ENCODE measurements around the gene SF3B2.
"Not testable (repeated sequence)": the region's sequence is repeated elsewhere in the genome, so short reads cannot be mapped to it uniquely, and the experiment has no call there.

Gene SF3B2

GRCh38 chr11:66051766-66052663, at the start of gene SF3B2:
Gene SF3B2 (plus strand): TSS chr11:66052364. CDS start chr11:66052385, 21 bp downstream.
- Histone ChIP-seq H3K36me3 (ENCODE audit: insufficient read depth, low read length) (peaks cover 27% of the 10 kb centered on the region), H3K9ac (ENCODE audit: low read length) (peak within 1 kb of the TSS; percentile 94)

DNA sequence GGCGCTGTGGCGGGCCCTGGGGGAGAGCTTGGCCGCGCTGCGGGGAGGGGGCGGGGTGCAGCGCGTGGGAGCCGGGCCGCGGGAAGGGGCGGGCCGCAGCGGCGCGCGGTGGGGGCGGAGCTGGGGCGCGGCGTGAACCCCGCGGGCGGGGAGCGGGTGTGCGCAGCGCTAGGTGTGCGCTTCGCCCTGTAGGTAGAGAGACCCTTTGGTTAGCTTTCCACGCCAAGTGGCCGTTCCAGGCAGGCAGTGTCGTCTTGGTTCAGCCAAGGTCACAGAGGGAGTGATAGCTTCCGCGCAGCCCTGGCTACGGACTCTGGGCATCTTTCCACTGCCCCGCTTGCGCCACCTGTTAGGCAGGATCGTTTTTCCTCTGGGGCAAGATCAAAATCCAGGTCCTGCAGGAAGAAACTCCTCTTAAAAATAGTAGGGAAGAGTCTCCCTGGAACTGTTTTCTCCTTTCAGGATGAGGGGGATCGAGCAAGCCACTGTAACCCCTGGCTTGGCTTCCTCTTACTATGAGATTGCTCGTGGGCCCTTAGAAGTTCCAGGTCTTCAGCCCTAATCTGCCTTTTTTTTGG, 49.4 kb upstream of the SF3B2 start:
- Histone ChIP-seq H3K4me3 (ENCODE audit: low read depth in 1 of 2, low read length in 2 of 2) (peak overlapping the region; percentile 98 to 100), H3K27ac (ENCODE audit: low read depth, low read length) (peak overlapping the region; percentile 93), H3K4me1 (ENCODE audit: insufficient read depth, low read length) (peaks cover 16% of the 10 kb centered on the region), H3K9me3 (ENCODE audit: low read length) (no peaks in the 10 kb centered on the region), H3K9ac (ENCODE audit: low read length) (peak overlapping the region; percentile 62), H3K27me3 (ENCODE audit: control insufficient read depth in 1 of 2, insufficient read depth in 2 of 2, low read length in 2 of 2) (no peaks in the 10 kb centered on the region), H3K36me3 (ENCODE audit: insufficient read depth, low read length) (peaks cover 43% of the 10 kb centered on the region)

More at GRCh38 chr11:66051766-66052663, at the start of gene SF3B2:
- Histone ChIP-seq H3K4me3 (ENCODE audit: low read depth in 1 of 2, low read length in 2 of 2) (peak within 1 kb of the TSS; percentile 89 to 96), H3K4me1 (ENCODE audit: insufficient read depth, low read length) (peaks cover 16% of the 10 kb centered on the region), H3K9me3 (ENCODE audit: low read length) (no peaks in the 10 kb centered on the region), H3K27ac (ENCODE audit: low read depth, low read length) (peak within 1 kb of the TSS; percentile 96), H3K27me3 (ENCODE audit: control insufficient read depth in 1 of 2, insufficient read depth in 2 of 2, low read length in 2 of 2) (peaks cover 7 to 21% of the 10 kb centered on the region in 2 donors)

DNA sequence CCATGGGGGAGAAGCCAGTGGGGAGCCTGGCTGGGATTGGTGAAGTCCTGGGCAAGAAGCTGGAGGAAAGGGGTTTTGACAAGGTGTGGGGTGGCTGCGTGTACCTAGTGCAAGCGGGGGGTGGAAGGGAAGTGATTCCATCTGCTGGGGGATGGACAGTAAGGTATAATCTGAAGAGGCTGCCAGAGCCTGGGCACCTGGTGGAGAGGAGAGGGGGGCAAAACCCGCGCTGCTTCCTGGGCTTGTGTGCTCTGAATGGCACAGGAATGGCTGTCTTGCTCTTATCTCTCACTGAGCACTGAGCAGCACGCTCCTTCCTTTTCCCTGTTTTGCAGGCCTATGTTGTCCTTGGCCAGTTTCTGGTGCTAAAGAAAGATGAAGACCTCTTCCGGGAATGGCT, 48.9 kb upstream of the SF3B2 start:
- Histone ChIP-seq H3K36me3 (ENCODE audit: insufficient read depth, low read length) (peaks cover 37% of the 10 kb centered on the region), H3K27me3 (ENCODE audit: control insufficient read depth in 1 of 2, insufficient read depth in 2 of 2, low read length in 2 of 2) (no peaks in the 10 kb centered on the region), H3K9ac (ENCODE audit: low read length) (peak overlapping the region; percentile 62), H3K9me3 (ENCODE audit: low read length) (no peaks in the 10 kb centered on the region), H3K4me1 (ENCODE audit: insufficient read depth, low read length) (peaks cover 16% of the 10 kb centered on the region), H3K27ac (ENCODE audit: low read depth, low read length) (peak overlapping the region; percentile 93), H3K4me3 (ENCODE audit: low read depth in 1 of 2, low read length in 2 of 2) (peak overlapping the region; percentile 98 to 100)

GRCh38 chr11:66004186-66004585, 48.0 kb upstream of the SF3B2 start:
- no peak overlapping the region for H3K4me3 ChIP-seq (ENCODE audit: low read depth in 1 of 2, low read length in 2 of 2)
- peaks cover 28% of the 10 kb centered on the region for H3K36me3 ChIP-seq (ENCODE audit: insufficient read depth, low read length)
- H3K4me1 ChIP-seq (ENCODE audit: insufficient read depth, low read length): peaks cover 16% of the 10 kb centered on the region
- H3K9ac ChIP-seq (ENCODE audit: low read length): no peak overlapping the region
- H3K27me3 ChIP-seq (ENCODE audit: control insufficient read depth in 1 of 2, insufficient read depth in 2 of 2, low read length in 2 of 2): no peaks in the 10 kb centered on the region
- no peaks in the 10 kb centered on the region for H3K9me3 ChIP-seq (ENCODE audit: low read length)
- no peak overlapping the region for H3K27ac ChIP-seq (ENCODE audit: low read depth, low read length)

DNA sequence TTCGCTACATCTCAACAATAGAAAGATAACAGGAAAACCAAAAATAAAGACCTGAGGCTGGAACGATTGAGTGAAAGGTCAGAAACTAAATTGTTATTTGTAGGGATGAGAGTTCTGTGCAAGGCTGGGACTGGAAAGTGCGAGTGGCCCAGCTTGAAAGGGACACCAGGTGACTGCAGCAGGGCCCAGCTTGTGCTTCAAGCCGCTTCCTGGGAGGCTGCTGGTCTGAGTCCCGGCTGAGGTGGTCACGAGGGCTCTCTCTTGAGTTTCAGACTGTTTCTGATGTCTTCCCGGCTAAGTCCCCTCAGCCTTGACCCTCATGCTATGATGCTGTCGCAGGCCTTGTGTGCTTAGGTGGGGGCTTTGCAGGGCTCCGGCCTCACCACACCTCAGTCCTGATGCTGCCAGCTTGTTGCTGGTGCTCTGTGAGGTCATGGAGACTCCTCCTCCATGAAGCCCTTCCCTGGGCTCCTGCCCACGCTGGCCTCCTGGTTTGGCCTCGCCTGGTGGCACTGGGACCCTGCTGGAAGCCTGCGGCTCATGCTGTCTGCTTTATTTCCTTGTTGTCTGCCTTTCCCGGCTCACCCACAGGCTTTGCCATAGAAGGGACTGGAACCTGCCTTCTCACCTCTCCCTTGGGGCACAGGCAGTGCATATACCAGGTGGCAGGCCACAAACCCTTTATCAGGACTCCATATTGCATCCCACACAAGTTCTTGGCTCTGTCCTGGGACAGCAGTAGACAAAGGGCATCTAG, 45.9 kb upstream of the SF3B2 start:
- peaks cover 15% of the 10 kb centered on the region for H3K36me3 ChIP-seq (ENCODE audit: insufficient read depth, low read length)
- peaks cover 8% of the 10 kb centered on the region for H3K4me1 ChIP-seq (ENCODE audit: insufficient read depth, low read length)
- no peaks in the 10 kb centered on the region for H3K27me3 ChIP-seq (ENCODE audit: control insufficient read depth in 1 of 2, insufficient read depth in 2 of 2, low read length in 2 of 2)
- no peaks in the 10 kb centered on the region for H3K9me3 ChIP-seq (ENCODE audit: low read length)
- no peak overlapping the region for H3K9ac ChIP-seq (ENCODE audit: low read length)
- H3K4me3 ChIP-seq (ENCODE audit: low read depth in 1 of 2, low read length in 2 of 2): no peak overlapping the region
- H3K27ac ChIP-seq (ENCODE audit: low read depth, low read length): no peak overlapping the region

- Histone ChIP-seq H3K4me3 (ENCODE audit: low read depth in 1 of 2, low read length in 2 of 2) (no peak overlapping the region), H3K27ac (ENCODE audit: low read depth, low read length) (no peak overlapping the region), H3K36me3 (ENCODE audit: insufficient read depth, low read length) (peaks cover 15% of the 10 kb centered on the region)
These were observed 45.3 kb upstream of the SF3B2 start for GRCh38 chr11:66006891-66007176.

DNA sequence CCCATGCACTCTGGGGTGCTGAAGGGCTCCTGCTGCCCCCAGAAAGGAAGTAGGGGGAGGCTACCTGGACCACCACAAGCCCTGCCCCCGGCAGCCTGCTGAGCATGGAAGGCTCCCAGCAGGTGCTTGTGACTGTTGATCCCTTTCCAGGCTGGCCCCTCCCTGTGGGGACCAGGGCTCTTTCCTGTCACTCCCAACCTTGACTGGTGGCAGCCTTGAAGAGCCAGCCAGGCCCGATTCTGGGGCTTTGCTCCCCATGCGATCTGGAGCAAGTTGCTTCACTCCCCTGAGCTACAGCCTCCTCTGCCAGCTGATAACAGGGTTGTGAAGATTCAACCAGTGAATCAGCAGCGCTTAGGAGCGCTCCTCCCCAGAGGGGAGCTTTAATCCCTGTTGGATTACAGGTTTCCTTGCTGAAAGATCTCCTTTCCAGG, 44.9 kb upstream of the SF3B2 start:
- H3K4me3 ChIP-seq (ENCODE audit: low read depth in 1 of 2, low read length in 2 of 2): no peak overlapping the region
- peaks cover 12% of the 10 kb centered on the region for H3K4me1 ChIP-seq (ENCODE audit: insufficient read depth, low read length)
- H3K9me3 ChIP-seq (ENCODE audit: low read length): no peaks in the 10 kb centered on the region
- no peak overlapping the region for H3K27ac ChIP-seq (ENCODE audit: low read depth, low read length)
- no peak overlapping the region for H3K9ac ChIP-seq (ENCODE audit: low read length)
- peaks cover 15% of the 10 kb centered on the region for H3K36me3 ChIP-seq (ENCODE audit: insufficient read depth, low read length)
- H3K27me3 ChIP-seq (ENCODE audit: control insufficient read depth in 1 of 2, insufficient read depth in 2 of 2, low read length in 2 of 2): peaks cover 0 to 8% of the 10 kb centered on the region in 2 donors

More at GRCh38 chr11:66006891-66007176, 45.3 kb upstream of the SF3B2 start:
- Histone ChIP-seq H3K9ac (ENCODE audit: low read length) (no peak overlapping the region), H3K4me1 (ENCODE audit: insufficient read depth, low read length) (peaks cover 12% of the 10 kb centered on the region), H3K9me3 (ENCODE audit: low read length) (no peaks in the 10 kb centered on the region), H3K27me3 (ENCODE audit: control insufficient read depth in 1 of 2, insufficient read depth in 2 of 2, low read length in 2 of 2) (peaks cover 0 to 4% of the 10 kb centered on the region in 2 donors)

- peaks cover 15% of the 10 kb centered on the region for H3K36me3 ChIP-seq (ENCODE audit: insufficient read depth, low read length)
- H3K4me1 ChIP-seq (ENCODE audit: insufficient read depth, low read length): peaks cover 9% of the 10 kb centered on the region
- peaks cover 5 to 10% of the 10 kb centered on the region in 2 donors for H3K27me3 ChIP-seq (ENCODE audit: control insufficient read depth in 1 of 2, insufficient read depth in 2 of 2, low read length in 2 of 2)
- no peak overlapping the region for H3K27ac ChIP-seq (ENCODE audit: low read depth, low read length)
- H3K9me3 ChIP-seq (ENCODE audit: low read length): no peaks in the 10 kb centered on the region
- no peak overlapping the region for H3K9ac ChIP-seq (ENCODE audit: low read length)
- no peak overlapping the region for H3K4me3 ChIP-seq (ENCODE audit: low read depth in 1 of 2, low read length in 2 of 2)
These were observed 44.1 kb upstream of the SF3B2 start for GRCh38 chr11:66008095-66008467.

DNA sequence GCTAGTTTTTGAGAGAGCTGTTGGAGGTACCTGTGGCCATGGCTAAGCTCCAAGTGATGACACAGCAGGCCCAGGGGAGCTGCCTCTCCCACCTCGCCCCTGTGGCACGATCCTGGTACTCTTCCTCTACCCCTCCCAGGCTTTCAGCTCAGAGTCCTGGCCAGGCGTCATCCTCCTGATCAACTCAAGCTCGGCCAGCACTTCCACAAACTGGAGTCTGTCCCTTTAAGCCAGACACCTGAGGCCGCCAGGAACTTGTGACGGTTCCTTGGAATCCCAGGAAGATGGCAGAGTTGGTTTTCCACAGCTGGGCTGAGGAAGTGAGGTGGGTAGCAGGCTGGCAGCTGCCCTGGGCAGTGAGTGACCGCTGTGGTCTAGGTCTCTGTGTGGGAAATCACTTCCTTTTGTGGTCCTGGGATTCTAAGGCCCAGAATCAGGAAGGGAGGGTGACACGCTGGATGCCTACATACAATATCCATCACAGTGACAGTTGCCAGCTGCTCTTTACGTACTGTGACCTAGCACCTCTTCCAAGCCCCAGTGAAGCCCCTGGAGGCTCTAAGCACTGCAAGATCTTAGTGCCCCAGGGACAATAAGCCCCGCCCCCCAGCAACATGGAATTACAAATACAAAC, 43.6 kb upstream of the SF3B2 start:
- Histone ChIP-seq H3K27ac (ENCODE audit: low read depth, low read length) (no peak overlapping the region), H3K4me1 (ENCODE audit: insufficient read depth, low read length) (peaks cover 4% of the 10 kb centered on the region), H3K9ac (ENCODE audit: low read length) (no peak overlapping the region), H3K36me3 (ENCODE audit: insufficient read depth, low read length) (peaks cover 14% of the 10 kb centered on the region), H3K27me3 (ENCODE audit: control insufficient read depth in 1 of 2, insufficient read depth in 2 of 2, low read length in 2 of 2) (peaks cover 10 to 14% of the 10 kb centered on the region in 2 donors), H3K4me3 (ENCODE audit: low read depth in 1 of 2, low read length in 2 of 2) (no peak overlapping the region), H3K9me3 (ENCODE audit: low read length) (no peaks in the 10 kb centered on the region)

DNA sequence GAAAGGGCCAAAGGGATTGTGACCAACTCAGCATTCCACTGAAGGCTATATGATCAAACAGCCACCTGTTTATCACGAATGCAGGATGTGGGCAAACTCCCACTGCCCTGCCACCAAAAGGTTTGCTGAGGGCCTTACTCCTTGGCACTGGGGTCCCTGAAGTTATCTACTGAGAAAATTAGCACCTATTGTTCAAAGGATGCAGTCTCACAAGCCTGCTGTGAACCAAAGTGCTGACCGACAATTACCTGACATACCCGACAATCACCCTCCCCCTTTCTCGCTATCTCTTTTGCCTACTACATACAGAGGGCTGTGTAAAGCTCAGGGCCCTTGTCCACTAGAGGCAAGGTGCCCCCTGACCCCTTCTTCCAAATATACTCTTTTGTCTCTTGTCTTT, 42.1 kb upstream of the SF3B2 start:
- not testable (repeated sequence) for H3K9me3 ChIP-seq (ENCODE audit: low read length); H3K4me3 ChIP-seq (ENCODE audit: low read depth in 1 of 2, low read length in 2 of 2); H3K9ac ChIP-seq (ENCODE audit: low read length); H3K27ac ChIP-seq (ENCODE audit: low read depth, low read length); H3K36me3 ChIP-seq (ENCODE audit: insufficient read depth, low read length); H3K4me1 ChIP-seq (ENCODE audit: insufficient read depth, low read length)
- peaks cover 11 to 19% of the 10 kb centered on the region in 2 donors for H3K27me3 ChIP-seq (ENCODE audit: control insufficient read depth in 1 of 2, insufficient read depth in 2 of 2, low read length in 2 of 2)

GRCh38 chr11:66011239-66011784, 40.9 kb upstream of the SF3B2 start:
- peaks cover 4% of the 10 kb centered on the region for H3K4me1 ChIP-seq (ENCODE audit: insufficient read depth, low read length)
- peaks cover 11 to 19% of the 10 kb centered on the region in 2 donors for H3K27me3 ChIP-seq (ENCODE audit: control insufficient read depth in 1 of 2, insufficient read depth in 2 of 2, low read length in 2 of 2)
- H3K9ac ChIP-seq (ENCODE audit: low read length): no peak overlapping the region
- peak overlapping the region in 1 of 2 donors; percentile 42 for H3K4me3 ChIP-seq (ENCODE audit: low read depth in 1 of 2, low read length in 2 of 2)
- no peaks in the 10 kb centered on the region for H3K9me3 ChIP-seq (ENCODE audit: low read length)
- H3K27ac ChIP-seq (ENCODE audit: low read depth, low read length): no peak overlapping the region
- no peaks in the 10 kb centered on the region for H3K36me3 ChIP-seq (ENCODE audit: insufficient read depth, low read length)
